ENCODE data around the gene TNFAIP8L2.

Gene TNFAIP8L2

DNA sequence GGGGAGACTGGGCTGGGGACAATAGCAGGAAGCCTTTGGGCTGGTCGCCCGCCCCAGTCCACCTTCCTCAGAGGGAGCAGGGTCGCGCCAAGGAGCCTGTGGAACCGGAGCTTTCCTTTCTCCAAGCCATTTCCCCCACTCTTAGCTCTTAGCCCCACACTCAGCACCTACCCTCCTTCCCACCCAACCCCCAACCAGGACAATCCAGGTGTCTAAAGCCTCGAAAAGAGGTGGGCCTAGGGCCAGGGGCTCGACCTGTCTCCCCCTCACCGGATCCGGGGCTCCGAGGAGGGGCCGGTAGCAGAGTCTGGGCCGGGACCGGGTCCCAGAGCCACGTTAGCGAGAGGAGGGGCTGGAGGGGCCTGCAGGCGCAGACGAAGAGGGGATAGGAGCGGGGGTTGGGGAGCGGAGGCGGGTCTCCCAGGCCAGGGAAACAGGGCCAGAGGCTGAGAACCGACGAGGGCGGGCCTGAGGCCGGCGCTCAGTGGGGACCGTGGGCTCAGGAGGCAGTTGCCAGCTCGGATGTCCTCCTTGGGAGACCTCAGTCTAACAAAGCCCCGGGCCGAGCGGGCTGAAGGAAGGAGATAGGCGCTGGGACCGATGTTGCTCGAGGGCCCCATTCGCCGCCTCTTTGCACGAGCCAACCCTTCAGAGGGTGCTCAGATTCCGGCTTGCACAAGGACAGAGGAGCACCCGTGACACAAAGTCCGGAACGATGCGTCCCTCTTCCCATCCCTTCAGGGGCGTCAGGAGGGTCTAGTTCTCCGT is 11.0 kb upstream of the TNFAIP8L2 start:
- no peak for DNase-seq (ENCODE audit: low read depth in 2 of 2, low spot score in 1 of 2)

DNA sequence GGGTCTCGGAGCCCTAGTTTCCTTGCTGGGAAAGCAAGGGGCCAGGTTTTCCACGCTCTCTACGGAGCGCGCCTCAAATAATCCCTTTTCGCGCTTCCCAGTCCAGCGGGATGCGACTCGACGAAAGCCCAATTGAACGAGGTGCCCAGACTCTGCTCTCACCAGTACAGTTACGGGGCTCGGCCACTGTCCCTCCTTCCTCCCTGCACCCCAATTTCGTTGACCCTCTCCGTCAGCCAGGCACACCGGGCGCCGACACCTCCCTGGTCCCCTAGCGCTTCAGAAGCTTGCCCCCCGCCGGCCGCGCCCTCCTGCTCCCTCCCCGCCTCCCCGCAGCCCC is 10.4 kb upstream of the TNFAIP8L2 start:
- no peak for DNase-seq (ENCODE audit: low read depth in 2 of 2, low spot score in 1 of 2)

DNA sequence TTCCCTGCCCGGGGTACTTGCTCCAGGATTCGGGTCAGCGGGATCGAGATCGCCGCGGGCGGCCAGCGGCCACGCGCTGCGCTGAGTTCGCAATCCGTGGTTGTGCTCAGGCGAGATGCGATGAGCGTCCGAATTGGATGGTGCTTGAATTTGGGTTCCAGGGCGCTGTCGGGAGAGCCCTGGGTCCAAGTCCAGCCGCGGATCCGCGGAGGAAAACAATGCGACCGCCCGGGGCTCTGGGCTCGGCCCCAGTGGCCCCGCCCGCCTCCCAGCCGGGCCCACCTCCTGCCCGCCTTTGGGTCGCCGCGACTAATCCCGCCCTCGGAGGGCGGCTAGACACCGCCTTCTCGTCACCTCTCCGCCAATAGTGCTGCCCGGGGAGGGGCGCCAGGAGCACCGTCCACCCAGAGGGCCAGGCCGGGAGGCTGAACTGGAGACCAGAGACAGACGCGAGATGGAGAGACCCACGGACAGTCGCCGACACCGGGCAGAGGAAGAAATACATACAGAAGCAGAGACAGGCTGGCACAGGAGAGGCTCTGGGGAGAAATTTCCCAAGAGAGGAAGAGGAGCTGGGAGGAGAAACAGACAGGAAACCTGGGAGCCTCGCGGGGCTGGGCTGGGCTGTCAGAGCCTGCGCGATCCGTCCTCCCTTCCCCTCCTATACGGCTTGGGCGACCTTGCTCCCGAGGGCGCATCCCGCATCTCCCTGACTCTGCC is 9.9 kb upstream of the TNFAIP8L2 start, which contains the start of gene SEMA6C:
Gene SEMA6C (minus strand): TSS at position 220 of the 720 bp plus-strand sequence. CDS start 4,010 bp downstream, outside the sequence.
- peak; percentile 60 to 75 for DNase-seq (ENCODE audit: low read depth in 2 of 2, low spot score in 1 of 2)

DNA sequence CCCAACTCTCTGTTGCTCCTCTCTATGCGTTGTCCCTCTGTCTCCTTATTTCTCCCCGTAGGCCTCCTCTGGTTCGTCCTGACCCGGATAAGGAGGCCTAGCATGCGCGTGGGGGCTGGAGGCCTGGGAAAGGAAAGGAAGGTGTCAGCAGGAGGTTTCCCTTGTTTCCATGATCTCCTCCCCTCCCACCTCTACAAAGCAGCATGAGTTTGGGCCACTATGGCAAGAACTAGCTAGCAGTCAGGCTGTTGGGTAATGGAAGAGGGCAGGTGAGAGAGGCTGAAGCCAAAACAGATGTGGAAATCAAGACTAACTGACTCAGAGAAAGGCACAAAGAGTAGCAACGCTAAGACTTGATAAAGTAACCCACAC is 9.3 kb upstream of the TNFAIP8L2 start:
- no peak for DNase-seq (ENCODE audit: low read depth in 2 of 2, low spot score in 1 of 2)

DNA sequence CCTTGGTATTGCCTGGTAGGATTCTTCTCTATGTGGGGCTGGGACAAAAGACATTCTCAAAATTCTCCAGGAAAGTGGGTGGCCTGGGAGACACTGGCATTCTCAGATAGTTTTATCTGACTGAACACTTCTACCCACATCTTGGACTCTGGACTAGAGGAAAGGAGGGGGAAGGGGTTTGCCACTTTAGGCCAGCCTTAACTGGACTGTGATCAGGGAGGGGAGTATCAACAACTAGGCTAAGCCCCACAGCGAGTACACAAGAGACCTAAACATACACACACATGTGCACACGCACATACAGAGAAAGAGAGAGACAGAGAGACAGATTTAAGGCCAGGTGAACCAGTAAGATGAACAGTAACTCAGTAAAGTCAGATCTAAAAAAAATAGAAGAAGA is 8.8 kb upstream of the TNFAIP8L2 start:
- DNase-seq (ENCODE audit: low read depth in 2 of 2, low spot score in 1 of 2): no peak

DNA sequence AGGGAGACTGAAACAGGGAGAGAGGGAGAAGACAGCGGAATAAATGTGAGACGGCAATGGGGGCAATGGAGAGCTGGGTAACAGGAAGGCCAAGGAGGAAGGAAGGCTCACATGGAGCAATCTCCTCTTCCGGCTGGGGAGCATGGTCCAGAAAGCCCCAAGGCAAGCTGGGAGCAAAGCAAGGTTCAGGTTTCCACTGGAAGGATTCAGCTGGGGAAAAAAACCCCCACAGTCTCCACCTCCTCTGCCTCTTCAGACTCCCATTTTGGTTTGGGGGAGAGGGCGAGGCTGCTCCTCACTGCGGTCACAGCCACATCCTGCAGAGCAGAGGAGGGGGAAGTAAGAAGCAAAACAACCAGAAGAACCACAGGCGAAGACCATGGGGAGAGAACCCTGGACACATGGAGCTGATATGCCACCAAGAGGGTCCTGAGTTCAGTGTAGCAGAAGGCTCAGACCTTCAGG is 650 bp downstream of the TNFAIP8L2 start:
- peak in 1 of 2 donors; percentile 21 for DNase-seq (ENCODE audit: low read depth in 2 of 2, low spot score in 1 of 2)

DNA sequence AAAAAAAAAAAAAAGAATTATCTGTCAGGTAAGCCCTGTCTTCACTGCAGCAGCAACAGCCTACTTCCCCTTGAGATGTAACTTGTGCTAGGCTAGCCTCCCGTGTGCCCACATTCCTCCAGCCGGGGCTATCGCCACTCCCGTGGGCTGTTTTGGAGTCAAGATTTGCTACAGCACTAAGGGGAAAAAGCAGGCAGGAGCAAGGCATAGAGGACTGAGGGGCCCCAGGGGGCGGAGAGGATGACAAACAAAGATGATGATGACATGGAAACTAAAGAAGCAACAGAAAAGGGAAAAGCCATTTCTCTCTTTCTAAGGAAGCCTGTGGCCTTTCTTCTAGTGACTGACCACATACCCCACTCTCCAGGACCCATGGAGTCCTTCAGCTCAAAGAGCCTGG is 1.9 kb downstream of the TNFAIP8L2 start:
- DNase-seq (ENCODE audit: low read depth in 2 of 2, low spot score in 1 of 2): no peak

DNA sequence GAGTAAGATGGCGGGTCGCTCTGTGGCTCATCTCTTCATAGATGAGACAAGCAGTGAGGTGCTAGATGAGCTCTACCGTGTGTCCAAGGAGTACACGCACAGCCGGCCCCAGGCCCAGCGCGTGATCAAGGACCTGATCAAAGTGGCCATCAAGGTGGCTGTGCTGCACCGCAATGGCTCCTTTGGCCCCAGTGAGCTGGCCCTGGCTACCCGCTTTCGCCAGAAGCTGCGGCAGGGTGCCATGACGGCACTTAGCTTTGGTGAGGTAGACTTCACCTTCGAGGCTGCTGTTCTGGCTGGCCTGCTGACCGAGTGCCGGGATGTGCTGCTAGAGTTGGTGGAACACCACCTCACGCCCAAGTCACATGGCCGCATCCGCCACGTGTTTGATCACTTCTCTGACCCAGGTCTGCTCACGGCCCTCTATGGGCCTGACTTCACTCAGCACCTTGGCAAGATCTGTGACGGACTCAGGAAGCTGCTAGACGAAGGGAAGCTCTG is 2.4 kb downstream of the TNFAIP8L2 start:
- no peak for DNase-seq (ENCODE audit: low read depth in 2 of 2, low spot score in 1 of 2)

DNA sequence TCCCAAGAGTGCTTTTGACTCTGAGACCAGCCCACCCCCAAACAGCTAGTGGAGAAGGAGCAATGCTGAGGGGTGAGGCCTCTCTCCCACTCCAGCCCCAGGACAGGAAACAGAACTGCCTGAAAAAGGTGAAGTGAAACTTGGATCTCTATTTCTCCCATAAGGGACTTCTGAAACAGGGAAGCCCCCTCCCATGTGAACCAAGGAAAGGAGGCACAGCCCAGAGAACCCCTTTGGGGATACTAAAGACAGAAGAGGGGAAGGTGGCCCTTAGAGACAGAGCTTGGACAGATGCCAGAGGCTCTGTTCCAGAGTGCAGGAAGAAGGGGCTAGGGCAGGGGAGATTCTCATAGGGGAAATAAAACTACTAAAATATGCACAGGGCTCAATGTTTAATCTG is 2.9 kb downstream of the TNFAIP8L2 start:
- DNase-seq (ENCODE audit: low read depth in 2 of 2, low spot score in 1 of 2): no peak

DNA sequence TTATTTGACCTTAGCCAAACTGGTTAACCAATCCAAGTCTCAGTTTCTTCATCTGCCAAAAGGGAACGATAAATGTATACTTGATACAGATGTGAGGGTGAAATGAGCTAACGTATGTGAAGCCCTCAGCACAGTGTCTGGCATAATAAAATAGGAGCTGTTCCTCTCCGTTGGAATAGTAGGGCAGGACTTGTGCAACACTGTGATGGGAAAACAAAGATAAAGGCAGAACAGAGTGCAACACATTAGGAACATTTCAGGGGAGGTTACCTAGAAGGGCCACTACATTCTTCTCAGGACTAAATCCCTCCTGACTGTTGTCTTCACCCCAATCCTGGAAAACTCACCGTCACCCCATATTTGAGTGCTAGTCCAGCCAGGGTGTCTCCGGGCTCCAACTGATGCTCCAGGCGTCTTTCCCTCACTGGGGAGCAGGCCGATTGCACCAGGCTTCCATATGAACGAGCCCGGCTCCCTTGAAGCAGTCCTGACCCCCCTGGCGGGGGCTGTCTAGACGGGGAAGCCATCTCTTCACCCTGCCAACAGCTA is 8.4 kb downstream of the TNFAIP8L2 start:
- DNase-seq (ENCODE audit: low read depth in 2 of 2, low spot score in 1 of 2): no peak

DNA sequence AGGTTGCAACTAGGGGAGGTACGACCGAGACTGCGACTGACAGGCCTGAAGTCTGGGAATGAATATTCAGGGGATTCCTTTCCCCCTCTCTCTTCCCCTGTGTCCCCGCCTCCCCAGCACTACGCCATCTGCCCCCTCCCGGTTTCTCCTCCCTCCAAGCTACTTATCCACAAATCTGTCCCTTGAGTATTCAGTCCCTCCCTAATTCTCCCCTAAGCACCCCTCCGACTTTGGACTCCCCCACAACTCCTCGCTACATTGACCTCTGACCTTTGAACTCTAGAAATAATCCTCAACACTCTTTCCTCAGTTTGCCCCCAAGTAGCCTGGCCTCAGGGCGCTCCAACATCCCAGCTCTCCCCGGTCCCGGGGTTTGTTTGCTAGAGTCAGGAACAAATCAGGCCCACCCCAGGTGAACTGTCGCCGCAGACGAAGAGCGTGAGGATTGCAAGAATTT is 8.9 kb downstream of the TNFAIP8L2 start:
- no peak for DNase-seq (ENCODE audit: low read depth in 2 of 2, low spot score in 1 of 2)

DNA sequence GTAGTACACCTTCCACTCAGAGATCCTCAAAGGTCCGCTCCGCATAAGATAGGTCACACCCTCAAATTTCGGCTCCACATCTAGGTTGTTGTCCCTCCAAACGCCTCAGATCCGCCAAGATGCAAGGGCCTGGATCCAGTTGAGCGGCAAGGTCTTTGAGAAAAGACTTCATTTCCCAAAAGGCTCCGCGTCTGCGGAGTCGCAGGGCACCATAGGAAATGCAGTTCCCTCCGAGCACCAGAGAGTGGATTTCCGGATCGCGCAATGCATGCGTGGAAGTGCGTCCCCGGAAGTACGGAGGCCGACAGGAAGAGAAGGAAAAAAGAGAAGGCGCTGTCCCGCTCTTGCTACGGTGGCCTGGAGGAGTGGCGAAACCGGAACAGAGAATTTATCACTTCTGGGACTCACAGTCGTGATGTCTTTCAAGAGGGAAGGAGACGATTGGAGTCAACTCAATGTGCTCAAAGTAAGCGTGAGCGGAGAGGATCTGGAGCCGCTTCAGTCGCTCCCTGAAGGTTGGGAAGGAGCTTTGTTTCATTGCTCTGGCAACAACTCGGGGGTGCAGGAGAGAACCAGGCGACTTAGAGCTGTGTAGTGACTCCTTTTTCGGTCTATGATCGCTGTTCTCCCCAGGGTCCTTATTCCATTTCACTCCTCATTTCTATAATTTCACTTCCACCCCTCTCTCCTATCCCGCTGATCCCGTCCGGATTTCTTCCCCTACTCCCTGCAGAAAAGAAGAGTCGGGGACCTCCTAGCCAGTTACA is 9.5 kb downstream of the TNFAIP8L2 start, which contains the start of the genes LYSMD1 and SCNM1:
Gene LYSMD1 (minus strand): TSS at position 165 of the 767 bp plus-strand sequence. CDS start 644 bp downstream, outside the sequence.
Gene SCNM1 (plus strand): TSS at position 407 of the 767 bp plus-strand sequence. CDS start 9 bp downstream, at position 416.
- DNase-seq (ENCODE audit: low read depth in 2 of 2, low spot score in 1 of 2): peak; percentile 90 to 93

DNA sequence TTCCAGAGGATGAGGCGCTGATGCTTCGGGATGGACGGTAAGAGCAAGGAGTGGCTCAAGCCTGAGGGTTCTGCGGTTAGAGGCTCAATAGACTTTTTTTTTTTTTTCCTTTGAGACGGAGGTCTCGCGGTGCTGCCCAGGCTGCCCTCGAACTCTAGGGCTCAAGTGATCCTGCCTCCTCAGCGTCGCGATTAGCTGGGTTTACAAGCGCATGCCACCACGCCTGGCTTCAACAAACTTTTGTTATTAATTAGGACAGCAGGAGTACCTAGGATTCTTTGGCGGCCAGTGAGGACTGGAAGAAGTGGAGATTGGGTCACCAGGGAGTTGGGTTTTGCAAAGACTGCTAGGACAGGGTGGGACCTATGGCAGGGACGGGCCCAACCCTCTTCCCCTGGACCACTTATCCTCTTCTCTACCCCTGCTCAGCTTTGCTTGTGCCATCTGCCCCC is 10.1 kb downstream of the TNFAIP8L2 start:
- no peak for DNase-seq (ENCODE audit: low read depth in 2 of 2, low spot score in 1 of 2)

DNA sequence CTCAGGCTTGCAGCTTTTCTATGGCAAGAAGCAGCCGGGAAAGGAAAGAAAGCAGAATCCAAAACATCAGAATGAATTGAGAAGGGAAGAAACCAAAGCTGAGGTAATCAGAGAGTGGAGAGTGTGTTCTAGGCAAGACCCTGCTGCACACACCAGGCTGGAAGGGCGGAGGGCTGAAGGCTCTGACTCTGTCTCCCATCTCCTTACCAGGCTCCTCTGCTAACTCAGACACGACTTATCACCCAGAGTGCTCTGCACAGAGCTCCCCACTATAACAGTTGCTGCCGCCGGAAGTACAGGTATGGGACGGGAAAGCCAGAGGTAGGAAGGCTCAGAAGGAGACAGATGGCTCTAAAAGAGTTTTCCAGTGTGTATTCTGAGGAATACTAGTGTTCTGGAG is 10.7 kb downstream of the TNFAIP8L2 start:
- DNase-seq (ENCODE audit: low read depth in 2 of 2, low spot score in 1 of 2): no peak

DNA sequence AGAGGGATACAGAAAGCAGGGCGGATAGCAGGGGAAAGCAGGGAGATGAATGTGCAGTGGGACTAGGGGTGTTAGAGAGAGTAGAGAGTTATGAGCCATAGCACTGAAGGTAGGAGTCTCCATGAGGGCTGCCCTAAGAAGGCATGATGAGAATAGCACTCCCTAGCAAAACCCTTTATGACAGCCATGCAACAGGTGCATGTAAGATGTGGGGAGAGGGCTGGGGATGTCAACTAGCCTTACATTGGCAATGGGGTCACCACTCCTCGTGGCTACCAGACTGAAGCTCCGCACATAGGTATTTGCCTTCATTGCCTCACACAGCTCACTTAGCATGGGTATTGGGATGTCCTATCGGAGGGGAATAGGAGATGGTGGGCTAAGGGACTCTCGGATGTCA is 14.7 kb downstream of the TNFAIP8L2 start:
- DNase-seq (ENCODE audit: low read depth in 2 of 2, low spot score in 1 of 2): no peak

DNA sequence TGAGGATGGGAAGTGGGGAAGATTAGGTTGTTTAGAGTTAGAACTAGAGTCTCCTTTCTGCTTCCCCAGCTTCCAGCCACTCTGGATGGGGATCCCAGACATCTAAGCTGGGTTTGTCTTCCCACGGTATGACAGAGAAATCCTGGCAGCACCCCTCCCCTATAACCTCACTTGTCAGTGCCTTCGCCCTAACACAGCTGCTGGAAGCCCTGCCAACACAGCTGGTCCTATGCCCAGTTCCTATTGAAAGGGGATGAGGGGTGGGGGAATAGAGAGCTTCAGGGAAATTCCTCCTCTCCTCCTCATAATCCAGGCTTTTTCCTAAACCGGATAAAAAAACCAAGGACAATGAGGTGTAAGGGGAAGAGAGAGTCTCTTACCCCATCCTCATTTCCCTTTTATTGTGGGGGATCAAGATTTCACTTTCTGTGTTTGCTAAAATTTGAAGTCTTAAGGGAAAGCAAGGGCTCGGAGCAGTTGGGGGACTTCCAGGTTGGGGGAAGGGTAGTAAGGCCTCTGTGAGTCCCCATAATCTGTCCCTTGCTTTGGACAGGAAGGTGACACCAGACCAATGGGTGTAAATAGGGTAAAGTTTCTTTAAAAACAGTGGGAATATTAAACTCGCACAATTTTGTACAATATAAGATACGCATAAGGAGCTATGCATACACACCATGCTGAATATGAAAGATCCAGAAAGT is 18.7 kb downstream of the TNFAIP8L2 start:
- no peak for DNase-seq (ENCODE audit: low read depth in 2 of 2, low spot score in 1 of 2)

DNA sequence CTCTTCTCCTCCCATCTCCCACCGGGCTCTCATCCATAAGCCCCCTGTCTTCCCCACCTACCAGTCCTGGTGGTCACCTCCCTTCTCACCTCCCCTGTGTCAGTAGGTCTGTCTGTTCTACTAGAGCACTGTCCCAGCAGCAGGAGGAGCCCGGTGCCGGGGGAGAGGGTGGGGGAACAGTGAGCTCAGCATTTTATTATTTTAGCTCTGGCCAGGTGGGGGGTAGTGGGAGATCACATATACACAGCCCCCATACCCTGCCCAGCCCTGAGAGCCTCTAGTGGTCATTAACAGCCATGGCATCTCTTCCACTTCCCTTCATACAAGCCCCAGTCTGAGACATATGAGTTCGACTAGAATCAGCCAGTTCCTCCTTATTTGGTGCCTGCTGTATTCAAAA is 19.4 kb downstream of the TNFAIP8L2 start, which contains the start of gene TMOD4:
Gene TMOD4 (minus strand): TSS at position 119 of the 400 bp plus-strand sequence. CDS start 1,106 bp downstream, outside the sequence.
- DNase-seq (ENCODE audit: low read depth in 2 of 2, low spot score in 1 of 2): no peak

DNA sequence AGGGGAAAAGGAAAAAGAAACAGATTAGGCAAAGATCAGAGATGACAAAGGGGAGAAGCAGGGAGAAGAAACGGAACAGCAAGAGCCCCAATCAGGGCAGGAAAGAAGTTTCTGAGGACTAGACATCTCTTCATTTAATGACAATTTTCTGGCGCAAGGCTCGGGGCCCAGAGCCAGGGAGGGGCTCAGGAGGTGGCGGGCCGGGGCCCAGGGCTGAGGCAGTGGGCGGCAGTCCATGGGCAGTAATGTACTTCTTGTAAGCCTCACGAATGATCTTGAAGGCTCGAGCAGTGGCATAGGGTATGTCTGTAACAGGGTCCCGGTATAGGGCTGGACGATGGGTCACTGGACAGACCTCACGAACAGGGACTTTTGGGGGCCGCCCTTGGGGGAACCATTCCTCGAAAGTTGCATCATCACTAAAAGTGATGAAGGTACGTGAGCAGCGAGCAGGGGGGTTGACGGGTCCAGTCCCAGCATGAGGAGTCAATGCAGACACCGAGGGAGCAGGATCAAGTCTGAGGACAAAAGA is 20.1 kb downstream of the TNFAIP8L2 start:
- DNase-seq (ENCODE audit: low read depth in 2 of 2, low spot score in 1 of 2): no peak

DNA sequence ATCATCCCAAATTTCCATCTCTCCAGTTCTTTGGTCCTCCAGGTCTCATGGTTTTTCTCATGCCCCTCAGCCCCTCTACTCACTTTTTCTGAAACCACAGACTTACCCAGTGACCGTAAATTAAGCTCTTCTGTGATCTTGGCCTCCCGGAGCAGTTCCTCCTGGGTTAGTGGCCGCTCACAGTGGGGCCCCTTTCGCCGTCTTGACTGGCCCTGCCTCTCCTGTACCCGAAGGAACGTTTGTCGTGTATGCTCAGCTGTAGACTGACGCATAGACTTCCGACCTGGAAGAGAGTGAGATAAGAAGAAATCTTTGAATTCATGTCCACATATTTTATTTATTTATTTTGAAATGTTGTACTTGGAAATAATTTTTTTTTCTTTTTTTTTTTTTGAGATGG is 27.8 kb downstream of the TNFAIP8L2 start:
- DNase-seq (ENCODE audit: low read depth in 2 of 2, low spot score in 1 of 2): no peak

DNA sequence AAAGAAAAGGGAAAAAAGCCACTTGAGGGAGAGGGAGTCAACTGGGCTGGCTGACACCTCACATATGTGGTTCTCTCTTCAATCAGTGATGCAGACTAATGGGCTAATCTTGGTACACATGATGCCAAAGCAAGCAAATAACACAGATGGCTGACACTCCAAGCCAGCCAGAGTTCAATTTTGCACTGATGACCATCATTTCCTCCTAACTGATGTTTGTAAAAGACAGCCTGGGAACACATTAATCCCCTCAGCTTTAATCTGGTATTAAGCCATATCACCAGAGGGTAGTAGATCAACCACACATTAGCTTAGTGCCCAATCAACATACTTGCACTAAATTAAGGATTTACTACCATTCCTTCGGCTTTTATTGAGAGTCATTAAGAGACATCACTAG is 30.8 kb downstream of the TNFAIP8L2 start:
- no peak for DNase-seq (ENCODE audit: low read depth in 2 of 2, low spot score in 1 of 2)
